GM13977 (cell line): ENCODE measurements around the gene PTPN14.
"Not testable (repeated sequence)": the region's sequence is repeated elsewhere in the genome, so short reads cannot be mapped to it uniquely, and the experiment has no call there.

Source experiments
- DNase-seq: peaks from one replicate; pipeline ENCODE4 v3.0.0; 2012; ENCODE audit warnings: low spot score
- CTCF ChIP-seq: IDR thresholded peaks from 2 replicates; pipeline ENCODE4 v1.5.1; 2012; ENCODE audit warnings: mild to moderate bottlenecking, control low read depth; ENCODE audit not compliant: insufficient read depth; ENCODE audit errors: extremely low read depth, missing control alignments
- in situ Hi-C: fragments of 300-500 bp; cut with MboI; formaldehyde crosslinking; loops from one replicate; pipeline ENCODE4 v1.12.0; 2022; ENCODE audit warnings: low sequenced_read_pairs, low pct_unique_long_range_greater_than_20kb, mixed read lengths, inconsistent platforms; ENCODE audit not compliant: unreplicated experiment

The PTPN14 gene

GRCh38 chr1:214584805-214585766, 33.7 kb upstream of the PTPN14 start:
- no peak for DNase-seq
- peak; percentile 60 for TF ChIP-seq CTCF
- in situ Hi-C loops, result loop anchor here (10.0 to 25.0 kb wide), 2 partner anchors 250 to 323 kb away; no protein-coding TSS in a partner anchor

- no peak for TF ChIP-seq CTCF
- no peak for DNase-seq
- in situ Hi-C loops, result loop anchor here (10.0 to 25.0 kb wide), 2 partner anchors 249 to 322 kb away; no protein-coding TSS in a partner anchor
Observed at GRCh38 chr1:214583824-214584554, 32.6 kb upstream of the PTPN14 start.

- no peak for DNase-seq
- in situ Hi-C loops, result loop anchor here (10.0 to 25.0 kb wide), 2 partner anchors 248 to 321 kb away; no protein-coding TSS in a partner anchor
Observed at GRCh38 chr1:214583113-214583512, 31.7 kb upstream of the PTPN14 start.

GRCh38 chr1:214582289-214582891, 31.0 kb upstream of the PTPN14 start:
- no peak for TF ChIP-seq CTCF
- in situ Hi-C loops, result loop anchor here (10.0 to 25.0 kb wide), 2 partner anchors 248 to 320 kb away; no protein-coding TSS in a partner anchor
- DNase-seq, result no peak

More at GRCh38 chr1:214583113-214583512, 31.7 kb upstream of the PTPN14 start:
- no peak for TF ChIP-seq CTCF

- TF ChIP-seq CTCF, result no peak
- DNase-seq, result no peak
- in situ Hi-C loops, result loop anchor here (10.0 to 25.0 kb wide), 2 partner anchors 247 to 319 kb away; no protein-coding TSS in a partner anchor
Observed at GRCh38 chr1:214581785-214582184, 30.4 kb upstream of the PTPN14 start.

- no peak for TF ChIP-seq CTCF
- in situ Hi-C loops, result loop anchor here (25.0 kb wide), 1 partner anchor 317 kb away; no protein-coding TSS in a partner anchor
- no peak for DNase-seq
Observed at GRCh38 chr1:214579183-214579582, 27.8 kb upstream of the PTPN14 start.

- not testable (repeated sequence) for DNase-seq
- in situ Hi-C loops, result loop anchor here (25.0 kb wide), 1 partner anchor 314 kb away; no protein-coding TSS in a partner anchor
Observed at GRCh38 chr1:214576120-214576519, 24.7 kb upstream of the PTPN14 start.
